Measurements from ENCODE around the gene TFDP2.
"Not testable (repeated sequence)": the region's sequence is repeated elsewhere in the genome, so short reads cannot be mapped to it uniquely, and the experiment has no call there.

The TFDP2 gene

DNA sequence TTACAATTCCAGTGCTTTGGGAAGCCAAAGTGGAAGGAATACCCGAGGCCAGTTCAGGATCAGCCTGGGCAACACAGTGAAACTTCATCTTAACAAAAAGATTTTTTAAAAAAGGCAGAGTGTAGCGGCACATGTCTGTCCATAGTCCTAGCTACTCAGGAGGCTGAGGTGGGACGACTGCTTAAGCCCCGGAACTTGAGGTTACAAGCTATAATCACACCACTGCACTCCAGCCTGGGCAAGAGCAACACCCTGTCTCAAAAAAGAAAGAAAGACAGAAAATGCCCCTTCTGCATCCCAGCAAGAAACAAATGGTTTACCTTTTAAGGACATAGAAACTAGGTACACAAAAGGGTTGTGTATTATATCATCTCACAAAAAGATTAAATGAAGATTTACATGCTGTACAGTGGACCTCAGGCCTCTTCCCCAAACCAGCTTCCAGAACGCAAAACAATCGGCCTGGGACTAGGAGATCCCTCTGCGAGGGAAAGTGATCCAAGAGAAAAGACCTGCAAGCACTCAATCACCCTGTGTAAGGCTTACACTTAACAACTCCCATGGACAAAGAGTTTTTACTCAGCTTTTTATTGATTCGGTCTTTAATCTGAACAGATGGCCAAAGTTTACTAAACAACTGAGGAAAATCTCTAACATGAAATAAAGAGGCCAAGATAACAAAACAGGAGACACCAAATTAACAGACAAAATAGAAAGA is 21.2 kb downstream of the TFDP2 start:
- no peak for DNase-seq

DNA sequence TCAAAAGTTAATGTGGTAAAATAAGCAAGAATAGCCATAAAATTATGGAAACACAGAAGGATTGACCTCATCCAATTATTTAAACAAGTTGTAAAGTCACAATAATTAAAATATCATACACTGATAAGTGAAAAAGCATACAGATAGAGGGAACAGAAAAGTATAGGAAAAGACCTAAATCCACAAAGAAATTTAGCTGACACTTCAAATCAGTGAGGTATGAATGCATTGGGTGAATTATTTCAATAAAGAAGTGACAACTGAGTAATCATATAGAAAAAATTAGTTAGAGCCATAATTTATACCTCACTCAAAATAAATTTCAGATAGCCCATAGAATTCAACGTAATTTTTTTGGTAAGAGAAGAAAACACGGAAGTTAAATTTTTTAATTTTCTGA is 25.1 kb downstream of the TFDP2 start:
- DNase-seq, result no peak

DNA sequence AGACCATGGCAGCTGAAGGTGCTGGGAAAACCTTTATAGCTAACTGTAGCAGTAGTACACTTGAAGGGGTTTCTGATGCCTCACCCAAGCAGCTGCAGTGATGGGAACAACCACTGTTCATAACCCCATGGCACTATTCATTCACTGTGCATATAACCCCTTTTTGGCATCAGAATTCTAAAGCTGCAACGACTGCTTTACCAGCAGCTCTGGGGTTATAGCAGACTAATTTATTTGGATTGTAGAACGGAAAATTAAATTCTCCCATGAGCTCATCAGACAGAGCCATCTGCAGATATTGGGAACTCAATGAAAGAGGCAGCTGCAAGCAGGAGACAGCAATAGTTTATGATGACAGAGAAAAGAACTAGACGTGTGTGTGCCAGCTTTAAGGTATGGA is 28.6 kb downstream of the TFDP2 start:
- no peak for DNase-seq

DNA sequence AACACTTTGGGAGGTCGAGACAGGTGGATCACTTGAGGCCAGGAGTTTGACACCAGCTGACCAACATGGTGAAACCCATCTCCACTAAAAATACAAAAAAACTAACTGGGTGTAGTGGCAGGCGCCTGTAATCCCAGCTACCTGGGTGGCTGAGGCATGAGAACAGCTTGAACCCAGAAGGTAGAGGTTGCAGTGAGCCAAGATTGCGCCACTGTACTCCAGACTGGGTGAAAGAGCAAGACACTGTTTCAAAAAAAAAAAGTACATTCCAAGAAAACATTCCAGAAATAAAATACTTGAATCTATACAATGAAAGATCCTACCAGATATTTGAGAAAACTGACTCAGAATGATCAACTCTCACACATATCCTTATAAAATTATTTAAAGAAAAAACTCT is 30.4 kb downstream of the TFDP2 start:
- DNase-seq, result no peak

DNA sequence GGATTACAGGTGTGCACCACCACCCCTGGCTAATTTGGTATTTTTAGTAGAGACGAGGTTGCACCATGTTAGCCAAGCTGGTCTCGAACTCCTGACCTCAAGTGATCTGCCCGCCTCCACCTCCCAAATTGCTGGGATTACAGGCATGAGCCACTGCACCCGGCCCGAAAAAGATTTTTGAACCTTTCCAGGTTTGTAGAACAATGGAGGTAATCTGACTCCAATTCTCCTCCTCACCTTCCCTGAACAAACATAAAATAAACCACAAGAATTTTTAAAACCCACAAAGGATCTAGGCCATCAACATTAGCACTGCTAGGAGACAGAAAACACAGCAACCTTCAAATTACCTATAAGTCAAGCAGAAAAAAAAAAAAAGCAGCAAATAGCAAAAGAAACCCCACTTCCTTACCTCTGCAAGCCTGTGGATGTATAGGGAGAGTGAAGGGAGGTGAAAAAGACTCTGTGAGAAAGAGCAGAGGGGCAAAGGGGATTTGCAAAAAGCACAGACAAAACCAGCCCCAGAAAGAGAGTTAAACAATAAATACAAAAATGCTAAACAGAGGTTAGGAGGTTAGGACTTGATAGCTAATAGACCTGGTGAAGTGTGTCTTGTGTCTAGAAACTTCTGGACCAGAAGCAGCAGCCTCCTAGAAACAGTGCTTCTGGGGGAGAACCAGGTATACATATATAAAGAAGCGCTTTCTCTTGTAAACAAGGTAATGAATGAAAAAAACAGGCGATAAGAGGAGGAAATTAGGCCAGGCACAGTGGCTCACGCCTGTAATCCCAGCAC is 32.1 kb downstream of the TFDP2 start:
- peak; percentile 80 to 85 for DNase-seq

DNA sequence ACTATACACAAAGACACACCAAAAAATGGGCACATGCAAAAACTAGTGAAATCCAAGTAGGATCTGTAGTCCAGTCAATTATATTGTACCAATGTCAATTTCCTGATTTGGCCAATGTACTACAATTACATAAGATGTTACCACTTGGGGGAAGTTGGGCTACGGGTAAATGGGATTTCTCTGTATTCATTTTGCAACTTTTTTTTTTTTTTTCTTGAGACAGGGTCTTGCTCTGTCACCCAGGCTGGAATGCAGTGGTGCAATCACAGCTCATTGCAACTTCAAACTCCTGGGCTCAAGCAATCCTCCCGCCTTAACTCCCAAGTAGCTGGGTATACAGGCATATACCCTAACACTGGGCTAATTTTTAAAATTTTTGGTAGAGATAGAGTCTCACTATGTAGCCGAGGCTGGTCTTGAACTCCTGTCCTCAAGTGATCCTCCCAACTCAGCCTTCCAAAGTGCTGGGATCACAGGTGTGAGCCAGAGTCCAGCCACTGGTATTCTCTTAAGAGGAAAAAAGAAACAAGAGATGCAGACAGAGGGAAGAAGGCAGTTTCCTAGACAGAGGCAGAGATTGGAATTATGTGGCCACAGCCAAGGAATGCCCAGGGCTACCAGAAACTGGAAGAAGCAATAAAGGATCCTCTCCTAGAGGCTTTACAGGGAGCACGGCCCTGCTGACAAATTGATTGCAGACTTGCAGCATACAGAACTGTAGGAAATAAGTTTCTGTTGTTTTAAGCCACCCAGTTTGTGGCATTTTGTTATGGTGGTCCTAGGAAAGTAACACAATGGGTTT is 33.3 kb downstream of the TFDP2 start:
- no peak for DNase-seq

DNA sequence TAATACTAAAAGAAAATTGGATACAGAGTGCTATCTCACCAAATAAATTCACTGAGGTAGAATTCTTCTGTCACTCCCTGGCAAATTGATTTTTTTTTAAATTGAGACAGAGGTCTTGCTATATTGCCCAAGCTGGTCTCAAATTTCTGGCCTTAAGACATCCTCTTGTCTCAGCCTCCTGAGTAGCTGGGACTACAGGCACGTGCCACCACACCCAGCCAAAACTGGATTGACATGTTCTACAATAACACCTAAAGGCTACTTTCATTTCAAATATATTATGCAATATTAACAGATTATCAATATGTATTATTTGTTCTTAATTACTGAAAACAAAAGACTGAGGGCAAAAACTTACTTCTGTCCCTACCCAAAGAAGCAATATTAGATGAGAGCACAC is 36.7 kb downstream of the TFDP2 start:
- DNase-seq, result no peak

DNA sequence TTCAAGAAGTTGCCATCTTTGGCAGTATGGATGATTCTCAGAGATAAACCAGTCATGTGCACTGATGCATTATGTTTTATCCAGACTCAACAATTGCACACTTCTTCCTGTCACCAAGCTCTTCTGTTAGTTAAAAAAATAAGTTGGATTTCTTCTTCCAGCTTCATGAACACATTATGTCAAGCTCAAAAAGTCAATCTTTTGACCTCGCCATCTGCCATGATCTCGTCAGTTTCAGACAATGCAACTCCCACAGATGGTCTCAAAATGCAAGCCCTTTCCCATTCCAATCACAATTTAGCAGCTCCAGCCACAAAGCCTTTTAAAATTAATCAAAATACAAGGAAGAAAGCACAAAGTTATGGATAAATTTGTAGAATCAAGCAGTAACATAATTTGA is 42.8 kb downstream of the TFDP2 start:
- no peak for DNase-seq

DNA sequence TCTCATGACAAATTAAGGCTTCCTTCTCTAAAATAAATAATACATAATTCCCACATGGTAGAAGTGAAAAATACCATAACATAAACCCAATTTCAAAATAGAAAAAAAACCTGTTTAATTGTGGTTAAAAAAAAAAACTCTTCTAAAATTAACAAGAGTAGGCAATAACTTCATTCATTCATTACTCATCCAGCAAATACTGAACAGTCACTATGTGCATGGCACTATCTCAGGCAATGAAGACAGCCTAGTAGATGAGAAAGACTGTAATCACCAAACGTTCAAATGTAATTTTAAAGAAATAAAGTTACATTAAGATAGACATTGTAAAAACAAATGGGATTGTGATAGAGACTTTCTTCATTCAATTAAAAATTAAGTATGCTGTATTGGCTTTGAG is 43.4 kb downstream of the TFDP2 start:
- DNase-seq, result no peak

DNA sequence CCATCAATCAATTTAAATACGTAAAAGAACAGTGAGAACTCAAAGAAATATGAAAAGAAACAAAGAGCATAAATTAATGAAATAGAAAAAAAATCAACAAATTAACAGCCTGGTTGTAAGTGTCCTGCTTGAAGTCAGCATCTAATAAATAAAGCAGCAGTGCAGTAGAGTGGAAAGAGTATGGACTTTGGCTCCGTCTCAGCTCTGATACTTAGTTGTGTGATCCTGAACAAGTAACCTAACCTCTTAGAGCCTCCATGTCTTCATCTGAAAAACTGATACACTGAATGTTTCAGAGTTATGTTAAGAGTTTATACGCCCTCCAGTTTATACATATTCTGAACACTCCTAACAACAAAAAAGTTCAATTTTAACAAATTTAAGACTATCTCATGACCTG is 44.6 kb downstream of the TFDP2 start:
- peak in 1 of 2 experiments; percentile 5 for DNase-seq

DNA sequence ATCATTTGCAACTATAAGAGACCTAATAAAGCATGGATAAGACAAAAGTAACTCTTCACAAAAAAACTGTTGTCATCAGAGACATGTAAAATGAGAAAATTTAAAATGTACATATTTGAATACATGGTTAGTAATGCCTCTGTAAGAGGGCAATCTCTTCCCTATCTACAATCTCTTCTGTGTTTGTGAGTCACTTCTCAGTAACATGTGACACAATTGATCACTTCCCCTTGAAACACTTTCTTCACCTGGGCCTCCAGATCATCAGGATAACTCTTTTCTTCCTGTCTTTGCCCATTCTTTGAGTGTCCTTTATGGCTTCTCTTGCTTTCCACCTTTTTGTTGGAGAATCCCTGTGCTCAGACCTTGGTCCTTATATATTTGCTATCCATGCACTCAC is 50.4 kb downstream of the TFDP2 start:
- DNase-seq, result no peak

DNA sequence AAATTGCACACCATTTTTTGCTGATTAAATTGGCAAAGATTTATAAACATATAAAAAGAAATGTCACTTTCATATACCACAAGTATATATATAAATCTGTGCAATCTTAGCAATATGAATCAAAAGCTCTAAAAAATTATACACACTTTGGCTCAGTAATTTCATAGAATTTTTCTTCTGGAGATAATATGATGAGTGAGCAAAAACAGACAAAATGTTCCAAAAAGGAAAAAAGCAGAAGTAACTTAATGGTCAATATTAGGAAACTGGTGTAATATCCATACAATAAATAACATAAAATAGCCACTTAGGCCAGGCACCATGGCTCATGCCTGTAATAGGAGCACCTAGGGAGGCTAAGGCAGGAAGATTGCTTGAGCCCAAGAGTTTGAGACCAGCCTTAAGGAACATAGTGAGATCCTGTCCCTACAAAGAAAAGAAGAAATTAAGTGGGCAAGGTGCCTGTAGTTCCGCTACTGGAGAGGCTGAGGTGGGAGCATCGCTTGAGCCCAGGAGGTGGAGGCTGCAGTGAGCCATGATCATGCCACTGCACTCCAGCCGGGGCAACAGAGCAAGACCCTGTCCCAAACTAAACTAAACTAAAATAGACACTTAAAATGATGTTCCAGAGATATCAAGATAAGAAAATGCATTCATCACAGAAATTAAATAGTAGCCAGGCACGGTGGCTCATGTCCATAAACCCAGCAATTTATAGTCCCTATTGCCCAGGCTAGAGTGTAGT is 52.1 kb downstream of the TFDP2 start:
- no peak for DNase-seq

DNA sequence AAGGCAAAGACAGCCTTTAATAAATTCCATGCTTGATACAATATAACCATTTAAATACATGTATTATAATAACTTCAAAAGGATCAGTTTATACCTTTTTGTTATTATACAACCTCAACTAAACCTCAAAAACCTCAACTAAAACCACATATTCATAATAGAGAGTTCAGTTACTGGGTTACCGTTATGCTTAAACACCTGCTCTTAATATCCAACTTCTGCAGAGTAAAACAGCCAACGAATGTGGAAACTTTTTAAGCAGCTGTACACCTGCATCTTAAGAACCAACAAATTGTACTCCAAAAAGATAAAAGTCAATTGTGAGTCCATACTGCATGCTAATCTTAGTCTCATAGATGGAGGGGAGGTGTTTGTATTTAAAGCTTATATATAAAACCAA is 53.5 kb downstream of the TFDP2 start:
- no peak for DNase-seq

DNA sequence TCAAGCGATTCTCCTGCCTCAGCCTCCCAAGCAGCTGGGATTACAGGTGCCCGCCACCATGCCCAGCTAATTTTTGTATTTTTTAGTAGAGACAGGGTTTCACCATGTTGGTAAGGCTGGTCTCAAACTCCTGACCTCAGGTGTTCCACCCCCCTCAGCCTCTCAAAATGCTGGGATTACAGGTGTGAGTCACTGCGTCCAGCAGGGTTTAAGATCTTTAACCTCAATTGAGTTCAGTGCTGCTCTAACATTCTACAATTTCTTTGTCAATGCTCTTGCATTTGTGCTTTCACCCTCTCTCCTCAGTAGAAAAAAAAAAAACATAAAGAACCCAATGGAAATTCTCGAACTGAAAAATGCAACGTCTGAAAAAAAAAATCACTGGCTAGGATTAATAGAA is 60.4 kb downstream of the TFDP2 start:
- not testable (repeated sequence) for DNase-seq

DNA sequence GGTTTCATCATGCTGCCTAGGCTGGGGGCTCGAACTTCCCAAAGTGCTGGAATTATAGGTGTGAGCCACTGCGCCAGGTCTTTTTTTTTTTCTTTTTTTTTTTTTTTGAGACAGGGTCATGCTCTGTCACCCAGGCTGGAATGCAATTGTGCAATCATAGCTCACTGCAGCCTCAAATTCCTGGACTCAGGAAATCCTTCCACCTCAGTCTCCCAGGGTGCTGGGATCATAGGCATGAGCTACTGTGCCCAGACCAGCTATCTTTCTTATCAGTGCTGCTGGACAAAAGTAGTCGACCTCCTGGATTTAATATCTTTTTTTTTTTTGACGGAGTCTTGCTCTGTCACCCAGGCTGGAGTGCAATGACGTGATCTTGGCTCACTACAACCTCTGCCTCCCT is 60.8 kb downstream of the TFDP2 start:
- no peak for DNase-seq

DNA sequence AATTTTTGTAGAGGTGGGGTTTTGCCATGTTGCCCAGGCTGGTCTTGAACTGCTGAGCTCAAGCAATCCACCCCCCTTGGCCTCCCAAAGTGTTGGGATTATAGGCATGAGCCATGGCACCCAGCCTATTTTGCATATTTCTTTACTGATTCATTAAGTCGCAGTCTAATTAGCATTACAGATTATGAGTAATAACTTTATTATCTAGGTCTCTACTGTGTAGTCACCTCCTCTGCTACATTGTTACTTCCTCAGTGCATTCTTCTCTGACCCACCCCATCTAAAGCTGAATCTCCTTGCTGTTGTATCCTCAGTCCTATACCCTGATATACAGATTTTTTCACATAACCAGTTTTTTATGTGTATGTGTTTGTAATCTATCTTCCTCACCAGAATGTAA is 61.7 kb downstream of the TFDP2 start:
- no peak for DNase-seq

DNA sequence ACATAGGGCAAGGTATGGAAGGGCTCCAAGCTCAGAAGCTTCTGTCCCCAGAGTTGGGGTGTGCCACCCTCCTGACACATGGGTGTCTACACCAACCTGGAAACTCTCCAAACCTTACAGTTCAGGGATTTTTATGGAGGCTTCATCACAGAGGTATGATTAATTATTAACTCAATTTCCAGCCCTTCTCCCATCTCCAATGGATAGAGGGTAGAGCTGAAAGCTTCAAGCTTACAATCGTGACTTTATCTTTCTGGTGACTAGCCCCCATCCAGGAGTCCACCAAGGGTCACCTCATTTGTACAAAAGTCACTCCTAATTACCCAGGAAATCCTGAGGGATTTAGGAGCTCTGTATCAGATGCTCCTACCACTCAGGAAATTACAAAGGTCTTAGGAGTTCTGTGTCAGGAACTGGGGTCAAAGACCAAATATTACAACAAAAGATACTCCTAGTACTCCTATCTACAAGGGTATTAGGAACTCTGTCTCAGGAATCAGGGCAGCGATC is 62.7 kb downstream of the TFDP2 start:
- no peak for DNase-seq

DNA sequence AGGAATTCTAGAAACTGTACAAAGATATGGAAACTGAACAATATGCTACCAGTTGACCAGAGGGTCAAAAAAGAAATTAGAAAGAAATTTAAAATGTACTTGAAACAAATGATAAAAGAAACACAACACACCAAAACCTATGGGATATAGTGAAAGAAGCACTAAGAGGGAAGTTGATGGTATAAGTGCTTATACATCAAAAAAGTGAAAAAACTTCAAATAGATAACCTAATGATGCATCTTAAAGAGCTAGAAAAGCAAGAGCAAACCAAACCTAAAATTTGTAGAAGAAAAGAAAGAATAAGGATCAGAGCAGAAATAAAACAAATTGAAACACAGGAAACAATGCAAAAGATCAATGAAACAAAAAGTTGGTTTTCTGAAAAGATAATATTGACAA is 68.2 kb downstream of the TFDP2 start:
- no peak for DNase-seq

DNA sequence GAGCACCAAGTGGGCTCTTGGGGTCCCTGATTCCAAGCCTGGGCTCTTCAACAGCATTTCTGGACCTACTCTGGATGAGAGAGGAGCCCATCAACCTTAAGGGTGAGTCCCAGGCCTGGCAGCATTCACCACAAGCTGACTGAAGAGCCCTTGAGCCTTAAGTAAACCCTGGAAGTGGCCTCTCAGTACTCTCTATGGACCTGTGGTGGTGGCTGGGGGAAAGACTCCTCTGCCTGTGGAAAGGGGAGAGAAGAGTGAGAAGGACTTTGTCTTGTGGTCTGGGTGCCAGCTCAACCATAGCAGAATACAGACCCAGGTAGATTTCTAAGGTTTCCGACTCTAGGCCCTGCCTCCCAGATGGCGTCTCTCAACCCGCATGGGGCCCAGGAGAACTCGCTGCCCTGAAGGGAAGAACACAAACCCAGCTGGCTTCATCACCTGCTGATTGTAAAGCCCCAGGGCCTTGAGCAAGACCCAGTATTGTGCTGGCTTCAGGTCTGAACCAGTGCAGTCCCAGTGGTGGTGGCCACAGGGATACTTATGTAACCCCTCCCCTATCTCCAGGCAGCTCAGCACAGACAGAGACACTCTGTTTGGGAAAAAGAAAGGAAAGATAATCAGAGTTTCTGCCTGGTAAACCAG is 71.4 kb downstream of the TFDP2 start:
- no peak for DNase-seq

DNA sequence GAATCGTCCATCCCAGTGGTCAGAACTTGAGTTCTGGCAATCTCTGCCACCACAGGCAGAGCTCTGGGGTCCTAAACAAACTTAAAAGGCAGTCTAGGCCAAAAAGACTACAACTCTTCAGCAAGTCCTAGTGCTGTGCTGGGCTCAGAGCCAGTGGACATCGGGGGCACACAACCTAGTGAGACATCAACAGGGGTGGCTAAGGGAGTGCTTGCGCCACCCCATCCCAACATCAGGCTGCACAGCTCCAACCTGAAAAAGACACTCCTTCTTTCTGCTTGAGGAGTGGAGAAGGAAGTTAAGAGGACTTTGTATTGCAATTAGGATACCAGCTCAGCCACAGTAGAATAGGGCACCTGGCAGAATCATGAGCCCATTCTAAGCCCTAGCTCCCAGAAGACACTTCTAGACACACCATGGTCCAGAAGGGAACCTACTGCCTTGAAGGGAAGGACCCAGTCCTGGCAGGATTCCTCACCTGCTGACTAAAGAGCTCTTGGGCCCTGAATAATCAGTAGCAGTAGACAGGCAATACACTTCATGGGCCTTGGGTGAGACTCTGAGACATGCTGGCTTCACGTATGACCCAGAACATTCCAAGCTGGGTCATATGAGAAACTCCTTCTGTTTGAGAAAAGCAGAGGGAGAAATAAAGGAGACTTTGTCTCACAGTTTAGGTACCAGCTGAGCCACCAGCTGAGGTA is 72.0 kb downstream of the TFDP2 start:
- no peak for DNase-seq

DNA sequence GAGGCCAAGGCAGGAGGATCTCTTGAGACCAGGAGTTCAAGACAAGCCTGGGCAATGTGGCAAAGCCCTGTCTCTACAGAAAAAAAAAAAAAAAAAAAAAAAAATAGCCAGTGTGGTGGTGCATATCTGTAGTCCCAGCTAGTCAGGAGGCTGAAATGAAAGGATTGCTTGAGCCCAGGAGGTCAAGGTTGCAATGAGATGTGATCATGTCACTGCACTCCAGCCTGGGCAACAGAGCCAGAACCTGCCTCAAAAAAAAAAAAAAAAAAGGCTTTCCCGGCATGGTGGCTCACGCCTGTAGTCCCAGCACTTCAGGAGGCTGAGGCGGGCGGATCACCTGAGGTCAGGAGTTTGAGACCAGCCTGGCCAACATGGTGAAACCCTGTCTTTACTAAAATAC is 73.7 kb downstream of the TFDP2 start:
- DNase-seq, result not testable (repeated sequence)

DNA sequence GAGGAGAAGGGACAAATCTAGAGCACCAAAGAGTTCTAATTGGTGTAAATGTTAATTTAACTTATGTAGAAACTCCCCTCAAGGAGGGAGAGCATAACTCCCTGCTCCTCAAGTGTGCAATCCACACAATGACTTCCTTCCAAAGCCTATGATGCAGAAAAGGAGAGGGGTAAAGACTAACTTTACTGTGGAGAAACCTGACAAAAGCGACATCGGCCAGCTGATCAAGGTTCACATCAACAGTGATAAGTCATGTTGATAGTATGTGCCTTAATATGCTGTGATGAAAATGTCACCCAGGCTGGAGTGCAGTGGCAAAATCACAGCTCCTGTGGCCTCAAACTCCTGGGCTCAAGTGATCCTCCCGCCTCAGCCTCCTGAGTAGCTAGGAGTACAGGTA is 76.5 kb downstream of the TFDP2 start:
- no peak for DNase-seq

All from NCI-H526 (cell line).